Measurements from ENCODE around the gene ESM1. TPM values are rescaled to one million over a fixed set of nuclear protein-coding genes. Genes with fewer than 3 reads are reported as not detected.

ESM1 gene
- total and polyA plus RNA-seq, 2 donors (not counting 1 experiment from before 2014, with no cell fraction given): not detected

- no peak for TF ChIP-seq CTCF (IDR thresholded peaks at IDR 0.05)
- TF ChIP-seq EZH2 (IDR thresholded peaks at IDR 0.05; ENCODE audit: borderline replicate concordance, insufficient read depth, low read depth, low read length, poor library complexity, severe bottlenecking): no peak
- H4K20me1 ChIP-seq (ENCODE audit: control insufficient read depth, insufficient read depth, low read length, poor library complexity, severe bottlenecking): no peaks in the 10 kb centered on the region
- ATAC-seq (ENCODE audit: low read depth): no peak
- no peaks in the 10 kb centered on the region for H3K36me3 ChIP-seq (replicated peaks in 1 of 2; ENCODE audit: control extremely low read depth in 1 of 2, control insufficient read depth in 1 of 2, extremely low read depth in 1 of 2, insufficient read depth in 2 of 2, low read length in 1 of 2)
- 67% methylated on average over 1 of the region's 2 CpGs for WGBS (ENCODE audit: insufficient coverage)
- H2AFZ ChIP-seq (ENCODE audit: insufficient read depth, low read depth, low read length, poor library complexity, severe bottlenecking): no peak overlapping the region
- POLR2A ChIA-PET: no interaction called here
- CTCF ChIA-PET: no interaction called here
- H3K4me2 ChIP-seq (replicated peaks; ENCODE audit: low read depth, low read length, poor library complexity, severe bottlenecking): no peak overlapping the region
- no peaks in the 10 kb centered on the region for H3K4me1 ChIP-seq (ENCODE audit: control insufficient read depth in 2 of 2, insufficient read depth in 2 of 2, low read length in 2 of 2)
- Mint-ChIP-seq H3K4me3 (no peak overlapping the region), H3K4me1 (no peaks in the 10 kb centered on the region), H3K27me3 (peaks cover 10% of the 10 kb centered on the region), H3K27ac (no peak overlapping the region), H3K9me3 (ENCODE audit: insufficient read depth) (no peaks in the 10 kb centered on the region)
- no peaks in the 10 kb centered on the region for H3K27me3 ChIP-seq (replicated peaks in 1 of 4; ENCODE audit: control extremely low read depth in 1 of 4, control insufficient read depth in 3 of 4, insufficient read depth in 4 of 4, low read length in 3 of 4)
- no peak for DNase-seq
- intact Hi-C loops (cut with micrococcal nuclease): no loop called here
- H3K4me3 ChIP-seq (ENCODE audit: control extremely low read depth in 1 of 5, extremely low read depth in 1 of 5, insufficient read depth in 1 of 5, low read depth in 2 of 5, low read length in 4 of 5): no peak overlapping the region
- H3K9ac ChIP-seq (ENCODE audit: low read length): no peak overlapping the region
- no peak overlapping the region for H3K27ac ChIP-seq (ENCODE audit: low read length in 2 of 2)
- no peaks in the 10 kb centered on the region for H3K9me3 ChIP-seq (ENCODE audit: control extremely low read depth in 1 of 3, control insufficient read depth in 2 of 3, insufficient read depth in 1 of 3, low read length in 2 of 3)
- no peaks in the 10 kb centered on the region for H3K79me2 ChIP-seq (ENCODE audit: control insufficient read depth, insufficient read depth, low read length)
Measured at GRCh38 chr5:54997081-54997480, 11.7 kb upstream of the ESM1 start.

GRCh38 chr5:54996466-54996865 lies 11.1 kb upstream of the ESM1 start:
- Histone ChIP-seq H3K4me3 (ENCODE audit: control extremely low read depth in 1 of 5, extremely low read depth in 1 of 5, insufficient read depth in 1 of 5, low read depth in 2 of 5, low read length in 4 of 5) (no peak overlapping the region), H4K20me1 (ENCODE audit: control insufficient read depth, insufficient read depth, low read length, poor library complexity, severe bottlenecking) (no peaks in the 10 kb centered on the region), H3K79me2 (ENCODE audit: control insufficient read depth, insufficient read depth, low read length) (no peaks in the 10 kb centered on the region), H3K4me2 (replicated peaks; ENCODE audit: low read depth, low read length, poor library complexity, severe bottlenecking) (no peak overlapping the region), H3K4me1 (ENCODE audit: control insufficient read depth in 2 of 2, insufficient read depth in 2 of 2, low read length in 2 of 2) (no peaks in the 10 kb centered on the region), H3K9ac (ENCODE audit: low read length) (no peak overlapping the region), H3K36me3 (replicated peaks in 1 of 2; ENCODE audit: control extremely low read depth in 1 of 2, control insufficient read depth in 1 of 2, extremely low read depth in 1 of 2, insufficient read depth in 2 of 2, low read length in 1 of 2) (no peaks in the 10 kb centered on the region), H3K27ac (ENCODE audit: low read length in 2 of 2) (no peak overlapping the region), H2AFZ (ENCODE audit: insufficient read depth, low read depth, low read length, poor library complexity, severe bottlenecking) (no peak overlapping the region), H3K9me3 (ENCODE audit: control extremely low read depth in 1 of 3, control insufficient read depth in 2 of 3, insufficient read depth in 1 of 3, low read length in 2 of 3) (no peaks in the 10 kb centered on the region), H3K27me3 (replicated peaks in 1 of 4; ENCODE audit: control extremely low read depth in 1 of 4, control insufficient read depth in 3 of 4, insufficient read depth in 4 of 4, low read length in 3 of 4) (no peaks in the 10 kb centered on the region)
- TF ChIP-seq CTCF (IDR thresholded peaks at IDR 0.05): no peak
- TF ChIP-seq EZH2 (IDR thresholded peaks at IDR 0.05; ENCODE audit: borderline replicate concordance, insufficient read depth, low read depth, low read length, poor library complexity, severe bottlenecking): no peak
- Mint-ChIP-seq H3K9me3 (ENCODE audit: insufficient read depth) (no peaks in the 10 kb centered on the region), H3K4me1 (no peaks in the 10 kb centered on the region), H3K27ac (no peak overlapping the region), H3K27me3 (peaks cover 10% of the 10 kb centered on the region), H3K4me3 (no peak overlapping the region)
- ATAC-seq (ENCODE audit: low read depth) (no peak), DNase-seq (no peak)
- POLR2A ChIA-PET: no interaction called here
- WGBS (ENCODE audit: insufficient coverage): 90% methylated on average over 3 of the region's 5 CpGs
- CTCF ChIA-PET: no interaction called here
- intact Hi-C loops (cut with micrococcal nuclease): no loop called here
